Stimulated activated CD4-positive, alpha-beta T cell treated with anti-CD3 and anti-CD28 coated beads, TNF-alpha, amount 100 ng/mL, for 4 hours (primary cell): Measurements from ENCODE around the gene DGKD.

Experiments used
- DNase-seq, 3 experiments: peaks; one replicate each; pipeline ENCODE4 v3.0.0-alpha.2; 2020; ENCODE audit warnings: low read depth in 3 of 3

Gene DGKD

GRCh38 chr2:233426619-233427342, 72.5 kb downstream of the DGKD start:
- peak; percentile 37 to 51 (median 39) for DNase-seq

- no peak for DNase-seq
Observed at GRCh38 chr2:233428008-233428407, 73.7 kb downstream of the DGKD start.

GRCh38 chr2:233428438-233428837, 74.1 kb downstream of the DGKD start:
- no peak for DNase-seq

- DNase-seq, result no peak
Observed at GRCh38 chr2:233429175-233429897, 75.0 kb downstream of the DGKD start.

GRCh38 chr2:233430081-233430480, 75.8 kb downstream of the DGKD start:
- no peak for DNase-seq

- DNase-seq, result no peak
Observed at GRCh38 chr2:233430651-233431050, 76.4 kb downstream of the DGKD start.

- no peak for DNase-seq
Observed at GRCh38 chr2:233433029-233433428, 78.7 kb downstream of the DGKD start.

GRCh38 chr2:233433794-233434193, 79.5 kb downstream of the DGKD start:
- no peak for DNase-seq

GRCh38 chr2:233434666-233435330, 80.5 kb downstream of the DGKD start:
- no peak for DNase-seq

- DNase-seq, result no peak
Observed at GRCh38 chr2:233435436-233436190, 81.3 kb downstream of the DGKD start.

- no peak for DNase-seq
Observed at GRCh38 chr2:233436191-233436581, 81.9 kb downstream of the DGKD start.

- no peak for DNase-seq
Observed at GRCh38 chr2:233436691-233437438, 82.6 kb downstream of the DGKD start.

- no peak for DNase-seq
Observed at GRCh38 chr2:233437439-233437955, 83.2 kb downstream of the DGKD start.

- DNase-seq, result no peak
Observed at GRCh38 chr2:233438573-233439147, 84.4 kb downstream of the DGKD start.

- no peak for DNase-seq
Observed at GRCh38 chr2:233439191-233439590, 84.9 kb downstream of the DGKD start.

- DNase-seq, result no peak
Observed at GRCh38 chr2:233440314-233440713, 86.0 kb downstream of the DGKD start.

GRCh38 chr2:233440714-233441113, 86.4 kb downstream of the DGKD start:
- DNase-seq, result no peak

- no peak for DNase-seq
Observed at GRCh38 chr2:233441161-233442027, 87.1 kb downstream of the DGKD start.

GRCh38 chr2:233442028-233442310, 87.7 kb downstream of the DGKD start:
- DNase-seq, result no peak
